Measurements from ENCODE around the gene NEMF.

The NEMF gene

DNA sequence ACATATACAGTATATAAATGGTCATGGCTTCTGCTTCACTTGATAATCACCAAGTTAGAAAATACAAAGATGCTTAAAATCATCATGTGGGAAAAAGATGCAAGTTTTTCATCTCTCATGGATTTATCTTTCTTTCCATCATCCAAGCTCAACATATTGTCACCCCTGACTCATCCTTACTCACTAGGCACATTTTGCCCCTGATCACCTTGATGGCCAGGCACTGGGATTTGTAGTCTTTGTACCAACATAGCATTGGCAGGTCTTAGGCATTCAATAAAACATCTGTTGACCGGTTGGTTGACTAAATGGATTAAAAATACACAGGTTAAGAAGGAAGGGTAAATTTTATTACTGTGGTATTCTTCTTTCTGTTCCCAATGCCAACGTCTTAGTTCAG, 56.6 kb downstream of the NEMF start:
- no peak overlapping the region for H2BK15ac ChIP-seq (ENCODE audit: low read depth, poor library complexity, severe bottlenecking)
- H2BK5ac ChIP-seq (ENCODE audit: low read depth, low read length, poor library complexity, severe bottlenecking), result no peak overlapping the region
- DNase-seq, result no peak
- H4K8ac ChIP-seq (ENCODE audit: low read length), result no peak overlapping the region
- H2AFZ ChIP-seq (ENCODE audit: low read depth, low read length), result no peak overlapping the region
- H3K9me3 ChIP-seq (ENCODE audit: control insufficient read depth, low read length), result no peaks in the 10 kb centered on the region
- no peak overlapping the region for H2BK12ac ChIP-seq (ENCODE audit: low read length in 2 of 2)
- H3K4me3 ChIP-seq (ENCODE audit: insufficient read depth in 1 of 2, low read depth in 1 of 2, low read length in 2 of 2), result no peak overlapping the region
- H2BK120ac ChIP-seq (ENCODE audit: low read depth, low read length), result no peak overlapping the region
- H3K27me3 ChIP-seq (ENCODE audit: control insufficient read depth in 1 of 2, insufficient read depth in 1 of 2, low read length in 2 of 2), result no peaks in the 10 kb centered on the region
- no peak overlapping the region for H2AK5ac ChIP-seq (ENCODE audit: low read length, severe bottlenecking)
- no peak overlapping the region for H3K14ac ChIP-seq (ENCODE audit: low read length in 2 of 2)
- H4K91ac ChIP-seq (ENCODE audit: low read length), result no peak overlapping the region
- no peak overlapping the region for H3K23ac ChIP-seq (ENCODE audit: low read length in 2 of 2)
- peaks cover 25 to 94% of the 10 kb centered on the region in 2 experiments for H3K36me3 ChIP-seq (ENCODE audit: control insufficient read depth in 1 of 2, insufficient read depth in 2 of 2, low read depth in 1 of 2, low read length in 2 of 2)
- H3K18ac ChIP-seq (ENCODE audit: low read depth in 1 of 2, low read length in 2 of 2), result no peak overlapping the region
- 100% methylated on average over 1 of the region's 2 CpGs for WGBS
- no peak overlapping the region for H3K27ac ChIP-seq (ENCODE audit: low read length, poor library complexity, severe bottlenecking)
- H3K4me1 ChIP-seq (ENCODE audit: control insufficient read depth, insufficient read depth, low read depth, low read length), result no peaks in the 10 kb centered on the region
- no peak overlapping the region for H3K4ac ChIP-seq (ENCODE audit: low read depth in 1 of 2, low read length in 2 of 2)
- peaks cover 11% of the 10 kb centered on the region for H3K79me1 ChIP-seq (replicated peaks; ENCODE audit: low read length, poor library complexity, severe bottlenecking)
- no peak overlapping the region for H3K4me2 ChIP-seq (ENCODE audit: low read length, poor library complexity, severe bottlenecking)
- no peak overlapping the region for H3K9ac ChIP-seq (ENCODE audit: low read length)

DNA sequence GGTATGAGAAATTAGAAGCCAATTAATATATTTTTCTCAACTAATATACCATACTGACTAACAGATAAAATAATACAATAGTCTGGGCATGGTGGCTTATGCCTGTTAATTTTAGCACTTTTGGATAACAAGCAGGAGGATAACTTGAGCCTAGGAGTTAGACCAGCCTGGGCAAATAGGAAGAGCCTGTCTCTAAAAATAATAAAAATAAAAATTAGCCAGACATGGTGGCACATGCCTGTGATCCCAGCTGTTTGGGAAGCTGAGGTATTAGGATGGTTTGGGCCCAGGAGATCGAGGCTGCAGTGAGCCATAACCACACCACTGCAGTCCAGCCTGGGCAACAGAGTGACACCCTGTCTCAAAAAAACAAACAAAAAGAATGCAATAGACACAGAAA, 60.0 kb downstream of the NEMF start:
- Histone ChIP-seq H3K27ac (ENCODE audit: low read length, poor library complexity, severe bottlenecking) (no peak overlapping the region), H3K14ac (ENCODE audit: low read length in 2 of 2) (no peak overlapping the region), H3K18ac (ENCODE audit: low read depth in 1 of 2, low read length in 2 of 2) (no peak overlapping the region), H4K8ac (ENCODE audit: low read length) (no peak overlapping the region), H2AK5ac (ENCODE audit: low read length, severe bottlenecking) (no peak overlapping the region), H2AFZ (ENCODE audit: low read depth, low read length) (no peak overlapping the region), H3K4me1 (ENCODE audit: control insufficient read depth, insufficient read depth, low read depth, low read length) (no peaks in the 10 kb centered on the region), H3K9me3 (ENCODE audit: control insufficient read depth, low read length) (no peaks in the 10 kb centered on the region), H2BK120ac (ENCODE audit: low read depth, low read length) (no peak overlapping the region), H3K79me1 (replicated peaks; ENCODE audit: low read length, poor library complexity, severe bottlenecking) (peaks cover 13% of the 10 kb centered on the region), H3K36me3 (ENCODE audit: control insufficient read depth in 1 of 2, insufficient read depth in 2 of 2, low read depth in 1 of 2, low read length in 2 of 2) (peaks cover 27 to 94% of the 10 kb centered on the region in 2 experiments), H4K91ac (ENCODE audit: low read length) (no peak overlapping the region), H3K9ac (ENCODE audit: low read length) (no peak overlapping the region), H3K4me3 (ENCODE audit: insufficient read depth in 1 of 2, low read depth in 1 of 2, low read length in 2 of 2) (no peak overlapping the region), H3K23ac (ENCODE audit: low read length in 2 of 2) (no peak overlapping the region), H2BK5ac (ENCODE audit: low read depth, low read length, poor library complexity, severe bottlenecking) (no peak overlapping the region), H3K4ac (ENCODE audit: low read depth in 1 of 2, low read length in 2 of 2) (no peak overlapping the region), H2BK15ac (ENCODE audit: low read depth, poor library complexity, severe bottlenecking) (no peak overlapping the region), H3K4me2 (ENCODE audit: low read length, poor library complexity, severe bottlenecking) (peak overlapping the region; percentile 9), H2BK12ac (ENCODE audit: low read length in 2 of 2) (no peak overlapping the region), H3K27me3 (ENCODE audit: control insufficient read depth in 1 of 2, insufficient read depth in 1 of 2, low read length in 2 of 2) (no peaks in the 10 kb centered on the region)
- DNase-seq, result no peak
- WGBS, result 0% methylated on average over 1 of the region's 1 CpG

DNA sequence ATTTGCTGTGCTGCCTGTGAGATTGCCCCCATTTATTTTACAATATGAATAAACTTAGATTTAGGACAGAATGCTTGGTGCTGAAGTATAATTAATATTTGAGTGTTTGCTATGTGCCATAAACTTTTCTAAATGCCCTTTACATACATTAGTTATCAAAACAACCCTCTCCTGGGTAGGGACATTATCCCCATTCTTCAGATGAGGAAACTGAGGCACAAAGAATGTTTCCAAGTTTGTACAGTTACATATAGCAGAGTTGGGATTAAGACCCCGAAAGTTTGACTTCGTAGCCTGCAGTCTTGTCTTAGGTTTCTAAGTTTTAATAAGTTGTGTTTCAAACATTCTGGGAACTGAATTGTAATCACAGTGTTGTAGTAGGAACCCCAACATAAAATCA, 66.3 kb downstream of the NEMF start:
- H2BK120ac ChIP-seq (ENCODE audit: low read depth, low read length), result no peak overlapping the region
- peaks cover 10% of the 10 kb centered on the region for H3K79me1 ChIP-seq (replicated peaks; ENCODE audit: low read length, poor library complexity, severe bottlenecking)
- H3K18ac ChIP-seq (ENCODE audit: low read depth in 1 of 2, low read length in 2 of 2), result no peak overlapping the region
- 100% methylated on average over 2 of the region's 2 CpGs for WGBS
- no peak for DNase-seq
- no peak overlapping the region for H2AFZ ChIP-seq (ENCODE audit: low read depth, low read length)
- no peak overlapping the region for H3K14ac ChIP-seq (ENCODE audit: low read length in 2 of 2)
- no peak overlapping the region for H3K9ac ChIP-seq (ENCODE audit: low read length)
- H3K27me3 ChIP-seq (ENCODE audit: control insufficient read depth in 1 of 2, insufficient read depth in 1 of 2, low read length in 2 of 2), result no peaks in the 10 kb centered on the region
- no peak overlapping the region for H2BK12ac ChIP-seq (ENCODE audit: low read length in 2 of 2)
- no peak overlapping the region for H2AK5ac ChIP-seq (ENCODE audit: low read length, severe bottlenecking)
- no peak overlapping the region for H2BK15ac ChIP-seq (ENCODE audit: low read depth, poor library complexity, severe bottlenecking)
- no peak overlapping the region for H3K4me2 ChIP-seq (ENCODE audit: low read length, poor library complexity, severe bottlenecking)
- H3K4ac ChIP-seq (ENCODE audit: low read depth in 1 of 2, low read length in 2 of 2), result no peak overlapping the region
- no peaks in the 10 kb centered on the region for H3K9me3 ChIP-seq (ENCODE audit: control insufficient read depth, low read length)
- no peak overlapping the region for H3K4me3 ChIP-seq (ENCODE audit: insufficient read depth in 1 of 2, low read depth in 1 of 2, low read length in 2 of 2)
- H4K91ac ChIP-seq (ENCODE audit: low read length), result no peak overlapping the region
- H3K36me3 ChIP-seq (ENCODE audit: control insufficient read depth in 1 of 2, insufficient read depth in 2 of 2, low read depth in 1 of 2, low read length in 2 of 2), result peaks cover 24 to 97% of the 10 kb centered on the region in 2 experiments
- H2BK5ac ChIP-seq (ENCODE audit: low read depth, low read length, poor library complexity, severe bottlenecking), result no peak overlapping the region
- H4K8ac ChIP-seq (ENCODE audit: low read length), result no peak overlapping the region
- H3K27ac ChIP-seq (ENCODE audit: low read length, poor library complexity, severe bottlenecking), result no peak overlapping the region
- no peaks in the 10 kb centered on the region for H3K4me1 ChIP-seq (ENCODE audit: control insufficient read depth, insufficient read depth, low read depth, low read length)
- no peak overlapping the region for H3K23ac ChIP-seq (ENCODE audit: low read length in 2 of 2)

DNA sequence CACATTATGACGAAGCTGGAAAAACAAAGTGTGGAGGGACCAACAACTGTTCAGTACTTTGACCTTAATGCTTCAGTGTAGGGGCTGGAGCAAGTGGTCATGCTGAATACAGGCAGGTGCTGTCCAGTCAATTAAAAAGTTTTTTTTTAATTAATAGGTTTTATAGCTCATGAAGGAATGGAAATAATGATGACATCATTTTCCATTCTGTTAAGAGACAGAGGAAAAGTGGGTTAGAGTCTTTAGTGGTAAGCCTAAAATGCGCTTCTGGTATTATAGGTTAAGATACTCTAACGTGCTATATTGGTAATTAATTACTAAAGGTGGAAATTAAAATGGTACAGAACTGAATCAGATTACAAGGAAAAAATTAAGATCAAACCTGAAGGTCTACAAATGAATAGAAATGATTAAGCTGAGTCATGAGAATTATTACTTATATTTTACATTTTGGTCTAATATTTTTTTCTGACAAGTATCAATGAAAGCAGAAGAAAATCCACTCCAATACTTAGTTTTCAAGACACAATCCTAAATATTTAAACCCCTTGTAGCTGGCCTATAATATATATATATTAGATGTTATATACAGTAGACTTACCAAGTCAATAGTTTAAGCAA, 69.1 kb downstream of the NEMF start:
- no peaks in the 10 kb centered on the region for H3K9me3 ChIP-seq (ENCODE audit: control insufficient read depth, low read length)
- H2BK120ac ChIP-seq (ENCODE audit: low read depth, low read length), result no peak overlapping the region
- no peak overlapping the region for H2AFZ ChIP-seq (ENCODE audit: low read depth, low read length)
- no peak overlapping the region for H3K23ac ChIP-seq (ENCODE audit: low read length in 2 of 2)
- DNase-seq, result no peak
- H4K8ac ChIP-seq (ENCODE audit: low read length), result no peak overlapping the region
- no peak overlapping the region for H2BK12ac ChIP-seq (ENCODE audit: low read length in 2 of 2)
- H3K4me2 ChIP-seq (ENCODE audit: low read length, poor library complexity, severe bottlenecking), result no peak overlapping the region
- H3K9ac ChIP-seq (ENCODE audit: low read length), result no peak overlapping the region
- H3K27me3 ChIP-seq (ENCODE audit: control insufficient read depth in 1 of 2, insufficient read depth in 1 of 2, low read length in 2 of 2), result no peaks in the 10 kb centered on the region
- H2AK5ac ChIP-seq (ENCODE audit: low read length, severe bottlenecking), result no peak overlapping the region
- H3K4me3 ChIP-seq (ENCODE audit: insufficient read depth in 1 of 2, low read depth in 1 of 2, low read length in 2 of 2), result no peak overlapping the region
- 99% methylated on average over 3 of the region's 3 CpGs for WGBS
- H3K4ac ChIP-seq (ENCODE audit: low read depth in 1 of 2, low read length in 2 of 2), result no peak overlapping the region
- no peak overlapping the region for H4K91ac ChIP-seq (ENCODE audit: low read length)
- H3K36me3 ChIP-seq (ENCODE audit: control insufficient read depth in 1 of 2, insufficient read depth in 2 of 2, low read depth in 1 of 2, low read length in 2 of 2), result peaks cover 25 to 97% of the 10 kb centered on the region in 2 experiments
- no peaks in the 10 kb centered on the region for H3K4me1 ChIP-seq (ENCODE audit: control insufficient read depth, insufficient read depth, low read depth, low read length)
- H3K79me1 ChIP-seq (replicated peaks; ENCODE audit: low read length, poor library complexity, severe bottlenecking), result peaks cover 5% of the 10 kb centered on the region
- no peak overlapping the region for H2BK15ac ChIP-seq (ENCODE audit: low read depth, poor library complexity, severe bottlenecking)
- no peak overlapping the region for H3K18ac ChIP-seq (ENCODE audit: low read depth in 1 of 2, low read length in 2 of 2)
- no peak overlapping the region for H2BK5ac ChIP-seq (ENCODE audit: low read depth, low read length, poor library complexity, severe bottlenecking)
- H3K14ac ChIP-seq (ENCODE audit: low read length in 2 of 2), result no peak overlapping the region
- no peak overlapping the region for H3K27ac ChIP-seq (ENCODE audit: low read length, poor library complexity, severe bottlenecking)
